LNCAP (cell line): ENCODE results near the gene DLX1.

ENCODE experiments used
- TF ChIP-seq, protein P1 (sequence below): fragments of 450-650 bp; IDR thresholded peaks from 2 replicates; pipeline ENCODE4 v1.5.1; 2017; ENCODE audit warnings: mild to moderate bottlenecking

DLX1 gene

DNA sequence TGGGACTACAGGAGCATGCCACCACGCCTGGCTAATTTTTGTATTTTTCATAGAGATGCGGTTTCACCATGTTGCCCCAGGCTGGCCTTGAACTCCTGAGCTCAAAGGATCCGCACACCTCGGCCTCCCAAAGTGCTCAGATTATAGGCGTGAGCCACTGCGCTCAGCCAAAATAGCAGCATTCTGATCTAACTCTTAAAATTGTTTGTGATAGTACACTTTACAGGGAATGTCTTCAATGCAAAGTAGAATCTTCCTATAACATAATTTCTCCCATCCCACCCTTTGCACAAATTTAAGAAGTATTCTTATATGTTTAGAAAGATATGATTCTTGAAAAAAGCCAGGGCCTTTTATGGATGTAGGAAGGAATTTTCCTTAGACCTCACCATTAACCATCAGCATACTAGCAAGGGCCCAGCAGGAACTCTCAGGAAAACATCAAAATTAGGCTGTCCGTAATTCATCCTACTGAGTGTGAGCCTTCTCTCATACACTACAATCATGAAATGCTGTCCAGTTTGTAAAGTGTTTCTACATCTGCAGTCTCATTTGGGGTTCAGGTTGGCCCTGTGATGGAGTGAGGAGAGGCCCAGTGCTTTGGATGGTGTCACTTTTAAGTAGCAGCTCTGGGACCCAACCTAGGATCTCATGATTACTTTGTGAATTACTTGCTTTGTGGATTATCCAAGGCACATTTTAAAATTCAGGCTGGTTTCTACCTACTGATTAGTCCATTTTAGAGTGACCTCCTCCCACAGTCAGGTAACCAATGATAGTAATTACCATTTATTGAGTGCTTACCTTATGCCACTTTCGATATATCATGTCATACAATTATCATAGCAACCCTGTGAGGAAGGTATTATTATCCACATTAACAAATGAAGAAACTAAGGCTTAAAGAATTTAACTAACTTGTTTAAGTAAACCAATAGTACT is 37.5 kb upstream of the DLX1 start:
- TF ChIP-seq, protein P1, sequence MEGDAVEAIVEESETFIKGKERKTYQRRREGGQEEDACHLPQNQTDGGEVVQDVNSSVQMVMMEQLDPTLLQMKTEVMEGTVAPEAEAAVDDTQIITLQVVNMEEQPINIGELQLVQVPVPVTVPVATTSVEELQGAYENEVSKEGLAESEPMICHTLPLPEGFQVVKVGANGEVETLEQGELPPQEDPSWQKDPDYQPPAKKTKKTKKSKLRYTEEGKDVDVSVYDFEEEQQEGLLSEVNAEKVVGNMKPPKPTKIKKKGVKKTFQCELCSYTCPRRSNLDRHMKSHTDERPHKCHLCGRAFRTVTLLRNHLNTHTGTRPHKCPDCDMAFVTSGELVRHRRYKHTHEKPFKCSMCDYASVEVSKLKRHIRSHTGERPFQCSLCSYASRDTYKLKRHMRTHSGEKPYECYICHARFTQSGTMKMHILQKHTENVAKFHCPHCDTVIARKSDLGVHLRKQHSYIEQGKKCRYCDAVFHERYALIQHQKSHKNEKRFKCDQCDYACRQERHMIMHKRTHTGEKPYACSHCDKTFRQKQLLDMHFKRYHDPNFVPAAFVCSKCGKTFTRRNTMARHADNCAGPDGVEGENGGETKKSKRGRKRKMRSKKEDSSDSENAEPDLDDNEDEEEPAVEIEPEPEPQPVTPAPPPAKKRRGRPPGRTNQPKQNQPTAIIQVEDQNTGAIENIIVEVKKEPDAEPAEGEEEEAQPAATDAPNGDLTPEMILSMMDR: no peak

DNA sequence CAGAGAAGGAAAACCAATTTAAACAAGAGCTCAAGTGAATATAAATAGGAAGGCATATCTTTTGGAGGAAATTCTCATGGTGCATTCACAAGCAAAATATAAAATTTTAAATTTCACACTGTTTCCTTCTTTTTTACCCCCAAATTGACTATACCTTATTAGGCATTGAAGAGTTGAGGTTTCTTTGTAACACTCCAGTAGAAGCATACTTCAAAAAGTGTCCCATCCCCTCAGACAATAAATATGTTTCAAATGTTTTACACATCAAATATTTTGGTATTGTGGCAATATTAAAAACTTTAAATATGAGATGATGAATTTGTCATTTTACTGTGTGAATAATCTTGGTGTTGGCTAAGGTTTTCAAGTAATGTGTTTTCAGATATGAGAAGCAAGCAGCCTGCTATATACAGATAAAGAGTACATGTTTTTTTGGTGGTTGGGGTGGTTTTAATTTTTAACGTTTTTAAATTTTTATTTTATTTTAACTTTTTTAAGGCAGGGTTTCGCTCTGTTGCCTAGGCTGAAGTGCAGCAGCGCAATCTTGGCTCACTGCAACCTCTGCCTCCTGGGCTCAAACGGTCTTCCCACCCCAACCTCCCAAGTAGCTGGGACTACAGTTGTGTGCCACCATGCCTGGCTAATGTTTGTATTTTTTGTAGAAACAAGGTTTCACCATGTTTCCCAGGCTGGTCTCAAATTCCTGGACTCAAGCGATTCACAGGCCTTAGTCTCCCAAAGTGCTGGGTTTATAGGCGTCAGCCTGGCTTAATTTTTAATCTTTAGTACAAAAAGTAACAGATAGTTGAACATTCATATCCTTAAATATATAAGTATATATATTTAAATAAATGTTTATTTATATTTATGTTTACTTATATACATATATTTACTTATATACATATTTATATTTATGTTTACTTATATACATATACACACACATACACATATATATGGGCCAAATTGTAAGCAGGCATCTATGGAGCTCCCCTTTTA is 36.5 kb upstream of the DLX1 start:
- TF ChIP-seq, protein P1: no peak

DNA sequence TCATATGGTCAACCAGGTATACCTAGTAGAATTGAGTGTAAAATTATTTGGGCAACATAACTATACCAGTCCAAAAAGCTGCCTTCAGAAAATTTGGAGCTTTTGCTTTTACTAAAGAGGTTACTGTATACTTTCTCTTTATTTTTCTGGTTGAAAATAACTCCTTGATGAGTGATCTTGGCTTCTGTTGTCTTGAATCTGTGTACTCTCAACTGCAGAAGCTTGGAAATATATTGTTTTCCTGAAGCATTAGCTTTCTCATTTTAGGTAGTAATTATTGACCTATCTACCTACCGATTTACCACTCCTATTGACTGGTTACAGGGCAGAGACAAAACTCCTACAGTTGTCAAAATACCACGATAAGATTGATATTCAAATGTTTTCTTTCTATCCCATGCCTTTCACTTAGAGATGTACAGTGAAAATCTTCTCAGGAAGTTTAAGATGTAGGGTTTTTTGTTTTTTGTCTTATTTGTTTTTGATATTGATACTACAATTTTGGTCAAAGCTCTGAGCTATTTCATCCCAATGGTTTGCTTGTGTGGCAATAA is 35.7 kb upstream of the DLX1 start:
- TF ChIP-seq, protein P1: no peak

DNA sequence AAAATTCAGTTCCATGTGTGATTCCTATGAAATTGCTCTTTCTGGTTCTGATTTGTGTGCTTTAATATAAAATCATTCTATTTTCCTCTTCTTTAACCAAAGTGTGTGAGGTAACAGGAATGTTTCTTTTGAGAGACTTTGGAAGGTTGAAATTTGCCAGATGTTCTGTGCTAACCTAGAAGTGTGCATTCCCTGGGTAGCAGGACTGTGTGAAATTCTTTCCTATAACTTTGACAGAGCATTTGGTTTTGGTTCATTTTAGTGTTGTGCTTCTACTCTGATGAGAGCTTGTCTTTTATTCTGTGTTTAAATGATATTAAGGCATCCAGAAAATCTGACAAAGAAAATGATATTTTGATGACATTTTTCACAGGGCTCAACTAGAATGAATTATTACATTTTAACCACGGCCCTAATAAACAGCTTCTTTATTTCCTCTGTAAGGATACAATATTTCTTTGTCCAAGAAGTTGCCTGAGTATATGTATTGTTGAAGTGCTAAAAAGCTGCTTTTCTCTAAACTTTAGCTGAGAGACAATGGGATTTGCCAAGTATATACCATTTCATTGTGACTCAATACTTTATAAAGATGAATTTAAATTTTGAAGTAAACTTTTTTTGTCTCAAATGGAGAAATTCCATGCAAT is 34.7 kb upstream of the DLX1 start:
- TF ChIP-seq, protein P1: no peak

DNA sequence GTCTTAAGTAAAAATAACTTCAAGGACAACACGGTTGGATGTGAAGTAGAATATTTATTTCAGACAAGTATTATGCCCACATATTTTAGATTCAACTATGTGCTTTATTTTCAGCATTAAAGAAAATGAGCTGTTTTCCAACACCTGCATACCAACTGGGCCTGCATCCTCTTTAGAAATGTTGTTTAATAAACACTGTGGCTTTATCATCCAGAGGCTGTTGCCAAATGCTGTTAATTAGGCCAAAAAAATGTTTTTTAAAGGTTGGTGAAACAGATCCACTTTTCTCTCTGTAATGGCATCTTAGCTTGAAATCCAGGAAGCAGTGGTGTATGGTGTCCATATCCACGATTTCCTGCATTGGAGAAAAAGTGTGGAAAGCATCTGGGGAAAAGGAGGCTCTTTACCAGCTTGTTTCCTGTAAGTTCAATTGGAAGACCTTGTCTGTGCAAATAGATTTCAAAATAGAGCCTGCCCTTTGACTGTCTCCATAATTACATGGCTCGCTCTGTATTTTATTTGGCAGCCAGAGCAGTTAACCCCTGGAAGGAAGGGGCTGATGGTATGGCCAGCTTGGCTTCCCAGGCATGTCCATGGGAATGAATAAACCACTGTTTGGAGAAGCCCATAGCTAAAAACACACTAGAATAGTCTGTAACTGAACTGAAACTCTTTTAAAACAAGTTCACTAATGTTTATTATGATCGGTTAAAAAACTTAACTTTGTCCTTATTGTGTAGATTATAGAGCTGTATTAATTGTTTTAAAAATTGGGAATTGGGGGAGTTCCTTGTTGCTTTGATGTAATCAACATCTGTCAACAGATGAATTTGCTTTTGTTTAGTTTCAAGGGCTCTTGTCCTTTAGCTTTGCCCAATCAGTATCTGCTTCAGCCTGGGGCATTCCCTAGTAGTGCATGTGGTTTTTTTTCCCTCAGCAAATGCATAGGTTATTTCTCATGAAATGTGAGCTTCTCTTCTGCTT is 33.0 kb upstream of the DLX1 start:
- TF ChIP-seq, protein P1: no peak

DNA sequence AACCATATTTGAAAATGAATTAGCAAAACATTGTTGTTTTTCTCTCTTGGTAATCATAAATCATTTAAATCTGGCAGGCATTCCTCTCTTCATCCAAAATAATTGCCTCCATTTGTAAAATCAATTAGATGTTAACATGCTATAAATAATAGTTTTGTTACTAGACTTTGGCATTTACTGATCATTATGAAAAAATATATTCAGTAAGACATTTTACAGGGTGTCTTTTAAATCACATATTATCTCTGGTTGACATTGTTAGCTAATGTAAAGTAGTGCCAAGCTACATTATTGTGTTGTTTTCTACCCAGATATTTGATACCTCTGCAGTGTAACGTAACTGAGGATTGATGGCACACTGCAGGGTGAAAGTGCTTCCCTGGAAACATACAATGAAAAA is 31.8 kb upstream of the DLX1 start:
- TF ChIP-seq, protein P1: no peak
